SKM-1 (cell line): ENCODE results near the gene MPDZ.

ENCODE experiments used
- DNase-seq: peaks from one replicate; lab custom pipeline; 2025; ENCODE audit not compliant: unreplicated experiment; lab: John Stamatoyannopoulos, UW

Gene MPDZ

DNA sequence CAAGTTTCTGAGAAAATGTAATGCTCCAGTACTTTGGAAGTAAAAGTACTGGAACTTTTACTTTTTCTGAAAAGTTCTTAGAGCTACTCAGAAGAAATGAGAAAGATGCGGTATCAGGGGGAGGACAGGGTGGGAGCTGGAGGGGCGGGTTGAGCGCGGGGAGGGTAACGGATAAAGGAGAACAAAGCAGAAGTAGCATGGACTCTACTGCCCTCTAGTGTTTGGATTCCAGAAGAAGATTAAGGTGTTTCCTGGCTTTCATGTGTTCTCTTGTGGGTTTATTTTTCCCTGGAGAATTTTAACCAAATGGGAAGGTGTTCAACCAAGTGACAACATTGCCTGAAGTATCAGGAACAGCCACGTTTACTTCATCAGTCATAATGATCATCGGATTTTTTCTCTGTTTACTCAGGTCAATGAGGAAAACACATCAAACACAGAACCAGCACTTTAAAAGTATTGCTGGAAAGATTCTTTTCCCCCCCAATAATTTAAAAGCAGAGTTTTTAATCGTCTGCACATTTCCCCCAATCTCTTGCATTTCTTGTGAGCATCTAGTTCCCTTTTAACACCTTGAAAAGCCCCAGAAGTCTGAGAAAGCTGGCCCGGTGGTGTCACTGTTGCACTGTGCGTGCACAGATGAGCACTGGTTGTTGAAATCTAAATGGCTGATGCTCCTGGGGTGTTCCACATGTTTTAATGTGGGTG lies 190.6 kb downstream of the MPDZ start:
- DNase-seq = peak; percentile 44

DNA sequence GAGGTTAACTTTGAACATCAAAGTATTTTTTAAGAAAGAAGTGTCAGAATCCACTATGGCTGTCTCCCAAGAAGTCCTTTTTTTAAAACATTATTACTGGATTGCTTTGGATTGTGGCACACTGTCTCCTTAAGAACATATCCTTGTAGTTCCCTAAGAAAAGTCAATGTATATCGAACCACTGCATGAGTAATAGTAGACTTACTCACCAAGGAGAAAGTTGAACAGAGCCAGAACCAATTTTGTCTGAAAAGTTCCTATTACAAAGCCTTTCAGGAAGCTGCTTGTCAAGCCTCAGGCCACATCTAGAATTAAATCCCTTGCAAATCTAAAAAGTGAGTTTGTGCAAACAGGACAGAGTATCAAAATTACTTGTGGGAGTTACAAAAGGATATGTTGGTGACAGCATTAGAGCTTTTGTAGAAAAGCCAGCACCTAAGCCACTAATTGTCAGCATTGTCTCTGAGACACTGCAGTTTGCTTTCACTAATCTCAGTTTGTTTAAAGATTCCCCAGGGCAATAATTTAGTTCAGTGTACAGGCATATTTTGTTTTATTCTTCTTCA lies 195.4 kb downstream of the MPDZ start:
- no peak for DNase-seq

DNA sequence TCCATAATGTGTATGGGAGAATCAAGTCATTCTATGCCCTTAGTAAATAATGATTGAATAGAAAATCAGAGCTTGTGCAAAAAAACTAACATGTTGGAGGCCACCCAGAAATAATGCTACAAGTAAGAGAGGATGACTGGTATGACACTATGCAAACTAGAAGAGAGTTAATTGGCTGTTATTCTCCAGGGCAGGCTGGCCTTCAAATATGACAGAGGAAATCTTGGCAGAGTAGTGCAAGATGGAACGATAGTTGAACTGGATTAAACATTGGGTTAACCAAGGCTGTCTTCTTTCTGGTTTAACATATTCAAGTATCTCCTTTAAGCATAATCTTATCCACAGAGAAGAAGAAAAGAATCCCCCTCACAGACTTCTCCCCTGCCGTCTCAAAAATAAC lies 196.1 kb downstream of the MPDZ start:
- no peak for DNase-seq

DNA sequence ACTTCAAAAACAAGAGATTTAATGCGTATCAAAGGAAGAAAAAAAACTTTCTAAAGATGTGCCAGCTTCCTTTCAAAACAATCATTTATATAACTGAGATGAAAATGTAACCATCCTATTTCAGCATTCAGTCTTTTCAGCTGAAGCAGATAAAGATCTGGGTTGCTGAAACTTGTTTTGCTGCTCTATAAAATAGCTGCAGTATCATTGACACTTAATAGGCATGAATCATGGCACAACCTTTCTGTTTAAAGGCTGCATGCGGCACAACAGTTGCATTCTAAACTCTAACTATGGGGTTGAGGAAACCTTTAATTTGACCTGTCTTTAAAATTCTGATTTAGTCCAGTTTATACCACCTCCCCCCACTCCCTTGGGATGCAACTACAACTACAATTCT lies 196.7 kb downstream of the MPDZ start:
- no peak for DNase-seq

DNA sequence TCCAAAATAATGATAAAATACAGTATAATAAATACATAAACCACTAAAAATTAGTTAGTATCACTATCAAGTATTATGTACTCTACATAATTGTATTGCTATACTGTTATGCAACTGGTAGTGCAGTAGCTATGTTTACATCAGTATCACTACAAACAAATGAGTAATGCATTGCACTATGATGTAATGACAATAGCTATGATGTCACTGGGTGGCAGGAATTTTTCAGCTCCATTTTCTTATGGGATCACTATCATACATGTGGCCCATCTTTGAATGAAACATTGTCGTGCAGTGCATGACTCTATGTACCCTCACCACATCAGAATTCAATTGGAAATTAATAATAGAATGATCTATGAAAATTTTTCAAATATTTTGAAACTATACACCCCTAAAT lies 201.3 kb downstream of the MPDZ start:
- DNase-seq = no peak

DNA sequence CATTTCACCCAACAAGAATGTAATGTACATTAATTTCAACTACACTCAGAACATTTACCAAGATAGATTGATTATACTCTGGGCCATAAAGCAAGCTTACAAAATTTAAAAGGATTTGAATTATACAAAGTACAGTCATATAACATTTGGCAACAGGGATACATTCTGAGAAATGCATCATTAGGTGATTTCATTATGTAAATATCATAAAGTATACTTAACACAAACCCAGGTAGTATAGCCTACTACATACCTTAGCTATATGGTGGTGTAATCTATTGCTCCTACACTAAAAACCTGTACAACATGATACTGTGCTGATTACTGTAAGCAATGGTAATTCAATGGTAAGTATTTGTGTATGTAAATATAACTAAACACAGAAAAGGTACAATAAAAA lies 202.9 kb downstream of the MPDZ start:
- no peak for DNase-seq

DNA sequence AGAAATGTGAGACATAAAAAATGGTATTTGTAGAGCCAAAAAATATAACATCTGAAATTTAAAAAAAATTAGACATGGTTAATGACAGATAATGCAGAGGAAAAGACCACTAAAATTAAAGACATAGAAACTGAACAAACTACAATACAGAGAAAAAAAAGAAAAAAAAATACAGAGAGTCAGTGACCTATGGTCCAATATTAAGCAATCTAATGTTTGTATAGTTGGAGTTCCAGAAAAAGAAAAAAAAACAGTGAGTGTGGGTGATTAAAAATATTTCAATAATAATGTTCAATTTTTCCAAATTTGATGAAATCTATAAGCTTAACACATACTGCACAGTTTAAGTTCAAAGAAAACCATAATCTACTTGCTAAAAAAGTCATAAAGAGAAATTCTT lies 207.6 kb downstream of the MPDZ start:
- no peak for DNase-seq

DNA sequence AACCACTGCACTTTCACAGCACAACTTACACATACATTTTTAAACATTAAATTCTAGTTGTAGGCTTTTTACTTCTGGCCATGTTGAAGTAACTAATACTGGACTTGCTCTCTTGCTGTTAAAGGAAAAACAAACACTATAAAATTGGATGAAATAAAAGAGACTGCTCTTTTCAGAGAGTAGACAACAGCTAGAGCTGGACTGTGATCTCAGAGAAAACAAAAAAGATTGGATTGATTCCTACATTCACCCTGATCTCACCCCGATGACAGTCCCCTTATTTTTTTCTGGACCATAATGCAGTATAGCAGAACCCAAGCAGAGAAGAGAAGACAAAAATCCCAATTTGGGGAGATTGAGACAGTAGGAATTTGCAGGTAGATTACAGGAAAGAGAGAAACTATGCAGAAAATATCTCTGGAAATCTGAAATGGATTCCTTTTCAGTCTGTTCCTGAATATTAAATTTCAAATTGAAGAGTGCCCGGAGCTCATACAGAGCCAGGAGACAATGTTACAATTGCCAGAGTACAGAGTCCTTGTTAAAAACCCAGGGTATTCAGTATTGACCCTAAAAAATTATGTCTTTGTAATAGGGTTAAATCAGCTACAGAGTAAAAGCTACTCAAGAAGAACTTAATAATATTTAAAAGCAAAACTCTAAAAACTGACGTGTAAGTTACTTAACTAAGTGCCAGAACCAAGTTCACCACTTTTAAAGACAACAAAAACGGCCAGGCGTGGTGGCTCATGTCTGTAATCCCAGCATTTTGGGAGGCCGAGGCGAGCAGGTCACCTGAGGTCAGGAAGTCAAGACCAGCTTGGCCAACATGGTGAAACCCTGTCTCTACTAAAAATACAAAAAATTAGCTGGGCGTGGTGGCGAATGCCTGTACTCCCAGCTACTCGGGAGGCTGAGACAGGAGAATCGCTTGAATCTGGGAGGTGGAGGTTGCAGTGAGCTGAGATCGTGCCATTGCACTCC lies 208.6 kb downstream of the MPDZ start:
- DNase-seq = no peak

DNA sequence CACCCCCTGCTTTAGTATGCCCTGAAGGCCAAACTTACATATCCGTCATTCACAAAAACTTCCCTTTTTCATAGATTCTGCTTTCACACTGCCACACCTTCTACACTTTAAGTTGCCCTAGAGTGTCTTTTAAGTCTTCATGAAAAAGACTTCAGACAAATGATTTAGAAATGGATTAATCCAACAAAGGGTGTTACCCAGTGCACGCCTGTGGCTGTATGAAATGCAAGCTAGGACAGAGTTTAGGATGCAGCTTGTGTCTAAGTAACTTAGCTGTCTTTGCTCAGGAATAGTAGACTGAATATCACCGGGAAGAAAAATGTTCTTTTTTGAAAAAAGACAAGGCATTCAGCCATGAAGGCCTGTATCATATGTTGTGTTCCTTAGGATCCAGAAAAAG lies 210.0 kb downstream of the MPDZ start:
- DNase-seq = no peak

DNA sequence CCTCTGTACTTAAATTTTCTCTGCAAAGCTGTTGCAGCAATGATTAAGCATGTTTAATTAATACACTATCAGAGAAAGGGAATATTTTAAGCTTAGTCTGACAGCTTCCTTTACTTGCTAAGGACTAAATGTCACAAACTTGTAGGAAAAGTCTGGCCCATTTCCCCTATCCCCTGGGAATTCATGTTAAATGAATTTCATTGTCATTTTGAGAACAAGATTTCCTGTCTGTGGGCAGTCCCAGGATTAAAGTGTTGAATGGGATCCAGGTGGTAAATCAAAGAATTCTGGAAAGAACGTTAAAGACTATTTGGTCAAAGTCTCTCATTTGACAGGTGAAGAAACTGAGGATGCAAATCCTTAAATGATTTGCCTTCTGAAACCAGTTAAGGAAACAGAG lies 214.8 kb downstream of the MPDZ start:
- DNase-seq = no peak

DNA sequence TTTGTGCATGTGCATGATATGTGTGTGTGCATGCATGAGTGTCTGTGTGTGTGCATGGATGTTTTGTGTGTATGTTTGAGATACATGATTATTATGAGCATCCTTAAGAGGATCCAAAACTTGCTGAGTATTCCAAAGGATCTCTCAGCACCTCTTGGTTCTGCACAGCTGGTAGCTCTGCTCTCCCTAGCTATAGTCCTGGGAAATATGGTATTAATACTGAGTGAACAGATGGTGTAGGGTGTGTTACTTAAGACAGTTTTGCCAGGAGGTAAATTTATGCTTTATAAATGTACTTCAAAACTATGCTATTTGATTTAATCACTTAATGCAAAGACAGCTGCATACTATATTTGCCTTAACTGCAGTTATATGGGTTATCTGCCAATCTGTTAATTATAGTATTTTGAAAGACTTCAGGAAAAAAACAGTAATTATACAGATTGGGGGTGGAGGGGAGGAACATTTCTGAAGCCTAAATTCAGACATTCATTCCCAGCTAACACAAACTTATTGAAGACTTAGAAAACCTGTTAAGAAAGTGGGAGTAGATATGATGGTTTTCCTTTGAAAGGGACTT lies 215.5 kb downstream of the MPDZ start:
- DNase-seq = no peak

DNA sequence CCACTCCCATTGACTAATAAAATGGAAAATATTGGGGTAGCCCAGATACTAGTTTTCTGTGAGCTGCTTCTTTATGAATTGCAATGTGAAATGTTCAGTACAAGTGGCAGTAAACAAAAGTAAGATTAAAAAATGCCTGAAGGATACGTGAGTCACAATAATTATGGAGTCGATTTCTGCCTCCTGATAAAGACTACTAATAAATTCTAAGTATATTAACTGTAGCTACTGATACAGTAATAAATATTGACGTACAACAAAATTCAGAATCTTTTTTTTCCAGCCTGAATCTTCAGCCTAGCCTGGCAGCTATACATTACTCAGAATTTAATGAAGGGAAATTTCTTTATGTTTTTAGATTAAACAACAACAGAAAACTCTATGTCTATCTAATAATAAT lies 218.1 kb downstream of the MPDZ start:
- DNase-seq = no peak
